HG03175 (cell line): ENCODE results near the gene ZBTB42.

Experiments used
- ATAC-seq: cut with Tn5 transposase; IDR thresholded peaks from one replicate; pipeline ENCODE4 v1.9.1; 2021; ENCODE audit warnings: mild to moderate bottlenecking, moderate library complexity; ENCODE audit not compliant: unreplicated experiment

The ZBTB42 gene

GRCh38 chr14:104794631-104794992 is 6.3 kb upstream of the ZBTB42 start:
- peak; percentile 8 for ATAC-seq

- ATAC-seq: peak; percentile 44
Measured at GRCh38 chr14:104794993-104795780, 5.7 kb upstream of the ZBTB42 start, which contains the start of gene AKT1. Gene AKT1 (minus strand): TSS chr14:104795748. CDS start chr14:104792643, 3,105 bp downstream.

- ATAC-seq: peak; percentile 38
Measured at GRCh38 chr14:104795781-104796686, 4.9 kb upstream of the ZBTB42 start.

DNA sequence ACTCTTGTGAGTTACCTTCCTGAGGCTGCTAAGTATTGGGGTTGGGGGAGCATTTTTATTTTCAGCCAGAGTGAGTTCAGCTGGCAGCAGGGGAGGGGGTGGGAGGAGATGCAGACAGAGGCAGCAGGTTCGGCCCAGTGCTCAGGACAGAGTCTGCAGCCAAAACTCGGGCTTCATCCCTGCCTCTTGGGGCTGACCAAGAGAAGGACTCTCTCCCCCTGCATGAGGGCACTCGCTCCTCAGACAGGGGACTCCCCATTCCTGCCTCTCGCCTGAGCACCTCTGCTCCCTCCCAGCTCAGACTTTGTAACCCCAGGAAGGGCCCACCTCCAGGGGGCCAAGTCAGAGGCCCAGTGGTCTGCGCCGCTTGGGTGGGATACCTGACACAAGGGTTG is 4.2 kb upstream of the ZBTB42 start:
- ATAC-seq: no peak

DNA sequence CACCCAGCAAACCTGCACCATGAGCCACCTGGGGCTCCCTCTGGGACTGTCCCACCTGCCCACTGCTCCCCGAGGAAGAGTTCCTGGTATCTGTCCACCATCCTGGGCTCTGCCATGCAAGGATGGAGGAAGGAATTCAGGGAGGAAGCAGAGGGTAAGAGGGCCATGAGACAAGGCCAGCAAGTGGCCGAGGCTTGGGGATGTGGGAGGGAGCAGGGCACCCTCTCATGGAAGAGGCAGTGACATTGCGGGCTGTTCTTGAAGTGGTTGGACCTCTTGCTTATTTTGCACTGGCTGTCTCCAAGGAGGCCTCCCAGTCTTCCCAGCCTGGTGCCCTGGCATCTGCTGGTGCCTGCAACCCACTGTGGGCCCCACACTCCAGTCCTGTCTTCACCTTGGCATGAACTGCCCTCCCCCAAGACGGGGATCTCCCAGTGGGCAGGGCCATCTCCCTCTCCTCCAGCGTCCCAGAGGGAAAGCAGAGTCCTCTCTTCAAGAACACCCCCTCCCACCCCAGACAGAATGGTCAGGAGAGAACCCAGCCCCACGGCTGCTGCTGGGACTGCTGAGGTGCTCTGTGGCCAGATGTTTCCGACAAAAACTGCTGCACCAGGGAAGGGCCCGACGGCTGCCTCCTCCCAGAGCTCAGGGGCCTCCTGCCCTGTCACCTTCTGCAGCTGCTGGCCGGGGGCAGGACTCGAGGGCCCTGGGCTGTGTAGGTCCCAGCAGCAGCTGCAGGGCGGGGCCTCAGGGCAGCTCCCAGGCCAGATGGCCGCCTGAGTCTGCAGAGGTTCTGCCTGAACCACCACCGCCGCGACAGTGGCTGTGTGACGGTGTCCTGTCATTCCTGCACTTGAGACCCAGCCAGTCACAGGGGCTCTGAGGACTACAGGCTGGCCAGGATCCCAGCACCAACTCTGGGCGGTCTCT is 3.5 kb upstream of the ZBTB42 start:
- no peak for ATAC-seq

- no peak for ATAC-seq
Measured at GRCh38 chr14:104798300-104799243, 2.3 kb upstream of the ZBTB42 start.

- ATAC-seq: no peak
Measured at GRCh38 chr14:104799244-104800014, 1.5 kb upstream of the ZBTB42 start.

- ATAC-seq: peak; percentile 59
Measured at GRCh38 chr14:104800015-104800770, 708 bp upstream of the ZBTB42 start.

DNA sequence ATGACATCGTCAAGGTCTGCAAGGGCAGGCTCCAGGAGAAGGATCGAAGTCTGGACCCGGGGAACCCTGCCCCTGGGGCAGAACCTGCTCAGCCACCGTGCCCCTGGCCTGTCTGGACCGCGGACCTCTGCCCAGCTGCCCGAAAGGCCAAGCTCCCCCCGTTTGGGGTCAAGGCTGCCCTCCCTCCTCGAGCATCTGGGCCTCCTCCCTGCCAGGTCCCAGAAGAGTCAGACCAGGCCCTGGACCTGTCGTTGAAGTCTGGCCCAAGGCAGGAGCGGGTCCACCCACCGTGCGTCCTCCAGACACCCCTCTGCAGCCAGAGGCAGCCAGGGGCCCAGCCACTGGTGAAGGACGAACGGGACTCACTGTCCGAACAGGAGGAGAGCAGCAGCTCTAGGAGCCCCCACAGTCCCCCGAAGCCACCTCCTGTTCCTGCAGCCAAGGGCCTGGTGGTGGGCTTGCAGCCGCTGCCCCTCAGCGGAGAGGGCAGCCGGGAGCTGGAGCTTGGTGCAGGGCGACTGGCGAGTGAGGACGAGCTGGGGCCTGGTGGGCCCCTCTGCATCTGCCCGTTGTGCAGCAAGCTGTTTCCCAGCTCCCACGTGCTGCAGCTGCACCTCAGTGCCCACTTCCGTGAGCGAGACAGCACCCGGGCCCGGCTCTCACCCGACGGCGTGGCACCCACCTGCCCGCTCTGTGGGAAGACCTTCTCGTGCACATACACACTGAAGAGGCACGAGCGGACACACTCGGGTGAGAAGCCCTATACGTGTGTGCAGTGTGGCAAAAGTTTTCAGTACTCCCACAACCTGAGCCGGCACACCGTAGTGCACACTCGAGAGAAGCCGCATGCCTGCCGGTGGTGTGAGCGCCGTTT is 856 bp downstream of the ZBTB42 start:
- ATAC-seq: no peak

DNA sequence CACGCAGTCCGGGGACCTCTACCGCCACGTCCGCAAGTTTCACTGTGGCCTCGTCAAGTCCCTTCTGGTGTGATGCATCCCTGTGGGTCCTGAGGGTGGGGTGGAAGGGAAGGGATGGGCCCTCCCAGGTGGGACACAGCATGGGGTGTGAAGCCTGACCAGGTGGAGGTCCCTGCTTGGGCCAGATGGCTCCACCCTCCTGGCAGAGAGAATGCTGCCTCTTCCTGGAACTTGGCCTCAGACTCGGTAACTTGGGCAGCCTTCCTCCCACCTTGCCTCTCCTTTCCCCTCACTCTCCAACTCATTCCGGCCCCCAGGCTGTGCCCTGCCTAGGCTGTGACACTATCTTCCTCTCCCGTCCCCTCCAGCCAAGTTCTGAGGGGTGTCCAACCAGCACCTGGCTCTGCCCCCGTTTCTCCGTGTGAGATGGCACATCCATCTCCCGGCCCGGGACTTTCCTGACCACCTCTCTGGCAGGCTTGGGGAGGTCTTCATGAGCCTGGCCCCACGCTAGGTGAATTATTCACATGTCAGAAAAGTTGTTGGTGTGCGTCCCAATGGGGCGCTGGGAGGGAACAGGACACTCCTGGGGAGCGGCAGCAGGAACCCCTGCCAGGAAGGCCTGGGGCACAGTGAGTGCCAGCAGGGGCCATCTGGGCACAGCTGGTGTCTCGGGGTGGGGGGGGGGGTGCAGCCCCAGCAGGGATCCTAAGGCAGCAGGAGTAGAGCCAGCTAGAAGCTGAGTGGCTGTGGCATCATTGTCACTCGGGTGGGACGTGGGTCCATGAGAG is 1.7 kb downstream of the ZBTB42 start:
- ATAC-seq: no peak

DNA sequence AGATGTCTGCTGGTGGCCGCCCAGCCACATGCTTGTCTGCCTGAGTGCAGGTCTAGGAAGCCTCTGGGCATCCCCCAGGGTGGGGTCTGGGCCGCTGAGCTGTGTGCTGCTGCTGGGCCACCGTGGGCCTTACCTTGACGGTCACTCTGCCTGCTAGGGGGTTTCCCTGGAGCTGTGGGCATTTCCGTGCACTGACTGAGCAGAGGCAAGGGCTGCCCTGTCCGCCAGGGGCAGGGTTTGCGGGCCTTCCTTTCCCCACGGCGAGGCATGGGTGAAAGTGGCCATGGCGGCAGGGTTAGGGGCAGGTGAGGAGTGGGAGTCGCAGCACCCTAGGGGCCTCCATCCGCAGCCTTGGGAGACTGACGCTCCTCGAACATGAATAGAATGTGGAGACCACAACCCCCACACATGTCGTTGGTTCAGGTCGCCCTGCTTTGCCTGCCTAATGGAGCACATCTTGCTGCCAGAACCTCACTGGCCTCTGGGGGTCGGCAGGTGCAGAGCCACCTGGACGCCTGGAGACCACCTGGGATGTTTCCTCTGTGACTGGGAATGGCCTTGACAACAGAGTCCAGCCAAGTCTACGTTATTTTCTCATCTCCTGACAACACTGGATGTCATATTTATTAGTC is 2.5 kb downstream of the ZBTB42 start:
- ATAC-seq: no peak

DNA sequence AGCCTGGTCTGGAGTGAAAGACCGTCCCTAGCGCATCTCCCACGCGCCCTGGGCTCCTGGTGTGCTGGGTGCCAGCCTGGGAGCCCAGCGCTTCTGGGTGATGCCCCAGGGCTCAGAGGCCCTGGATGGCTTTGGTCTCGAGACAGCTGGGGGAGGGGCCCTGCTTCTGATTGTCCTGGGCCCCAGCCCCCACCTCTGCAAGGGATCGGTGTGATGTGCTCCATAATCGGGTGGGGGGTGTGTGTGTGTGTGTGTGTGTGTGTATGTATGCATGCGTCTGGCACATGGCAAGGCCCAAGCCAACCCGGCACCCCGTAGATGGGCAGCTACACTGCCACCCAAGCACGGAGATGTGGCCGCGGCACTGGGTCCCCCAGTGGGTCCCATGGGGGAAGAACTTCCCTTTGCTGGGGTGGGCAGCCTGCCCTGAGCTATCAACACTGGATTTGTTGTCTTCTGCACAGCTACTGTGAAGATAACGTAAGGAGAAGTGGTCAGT is 3.1 kb downstream of the ZBTB42 start:
- no peak for ATAC-seq

DNA sequence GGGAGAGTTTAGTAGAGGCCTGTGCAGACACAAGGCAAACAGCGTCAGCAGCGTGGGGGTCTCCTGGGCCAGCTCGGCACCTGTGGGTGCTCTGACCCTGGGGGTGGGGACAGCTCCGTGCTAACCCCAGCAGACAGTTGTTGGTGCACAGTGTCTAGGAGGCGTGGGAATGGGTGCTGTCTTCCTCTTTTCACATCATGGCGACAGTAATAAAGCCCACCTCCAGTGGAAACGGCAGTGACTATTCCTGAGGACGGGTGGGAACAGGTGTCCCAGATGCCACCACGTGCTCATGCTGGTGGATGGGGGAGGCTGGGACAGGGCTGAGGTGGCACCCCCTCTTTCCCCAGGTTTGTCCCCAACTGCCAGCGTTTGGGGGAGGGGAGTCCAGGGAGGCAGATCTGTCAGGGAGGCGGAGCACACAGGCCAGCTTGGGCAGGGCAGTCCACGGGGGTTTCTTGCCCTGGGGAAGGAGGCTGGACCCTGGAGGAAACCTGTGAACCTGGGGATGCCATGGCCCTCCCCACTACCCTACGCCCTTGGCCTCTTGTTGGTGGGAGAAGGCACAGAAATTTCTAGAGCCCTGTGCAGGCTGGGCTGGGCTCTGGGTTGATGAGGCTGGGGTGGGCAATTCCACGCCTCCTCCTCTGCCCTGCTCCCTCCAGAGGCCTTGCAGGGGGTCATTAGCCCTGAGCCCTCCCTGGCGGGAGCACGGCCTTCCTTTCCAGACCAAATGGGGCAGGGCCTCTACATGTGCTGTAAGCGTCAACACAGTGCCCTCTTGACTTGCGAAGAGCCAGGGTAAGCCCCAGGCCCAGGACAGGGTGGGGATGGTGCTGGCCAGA is 3.8 kb downstream of the ZBTB42 start:
- ATAC-seq: no peak

DNA sequence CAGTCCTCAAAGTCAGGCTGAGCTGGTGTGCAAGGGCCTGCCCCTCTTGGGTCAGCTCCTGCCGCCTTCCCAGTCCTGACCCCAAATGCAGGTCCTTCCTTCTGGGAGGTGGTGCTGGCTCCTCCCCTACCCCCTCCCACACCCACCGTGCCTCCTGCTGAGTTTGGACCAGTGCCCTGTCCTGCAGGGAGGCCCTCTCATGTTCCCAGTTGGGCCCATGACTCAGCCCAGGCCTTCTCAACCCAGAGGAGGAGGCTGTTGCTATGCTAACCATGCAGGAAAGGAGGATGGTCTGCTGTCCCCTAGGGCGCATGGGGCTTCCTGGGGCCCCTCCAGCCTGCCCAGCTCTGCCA is 4.4 kb downstream of the ZBTB42 start:
- ATAC-seq: no peak
